IPS-11a (cell line): ENCODE results near the gene GPX6.
"Not testable (repeated sequence)": the region's sequence is repeated elsewhere in the genome, so short reads cannot be mapped to it uniquely, and the experiment has no call there.

Experiments
- H3K4me3 ChIP-seq: one replicate; pipeline ENCODE4 v1.5.1; 2013; ENCODE audit warnings: low read depth, low read length, control low read depth

GPX6 gene

GRCh38 chr6:28486533-28486932, 29.1 kb downstream of the GPX6 start:
- H3K4me3 ChIP-seq, result no peak overlapping the region

- no peak overlapping the region for H3K4me3 ChIP-seq
Measured at GRCh38 chr6:28485482-28485881, 30.1 kb downstream of the GPX6 start.

- no peak overlapping the region for H3K4me3 ChIP-seq
Measured at GRCh38 chr6:28480253-28480932, 35.2 kb downstream of the GPX6 start.

DNA sequence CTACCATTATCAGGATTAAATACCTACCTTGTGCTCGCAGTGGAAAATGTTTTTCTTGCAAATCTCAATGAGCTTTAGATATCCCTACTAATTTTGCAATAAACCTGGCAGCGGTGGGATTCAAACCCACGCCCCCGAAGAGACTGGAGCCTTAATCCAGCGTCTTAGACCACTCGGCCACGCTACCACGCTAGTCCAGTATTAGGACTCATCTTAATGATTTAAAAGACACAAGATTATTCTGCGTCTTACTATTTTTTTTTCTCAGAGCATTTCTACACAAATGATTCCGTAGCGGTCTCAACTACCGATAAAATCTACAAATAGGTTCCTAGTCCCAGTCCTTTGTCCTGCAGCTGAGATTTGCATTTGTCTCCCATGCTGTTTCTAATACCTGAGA, 37.1 kb downstream of the GPX6 start:
- no peak overlapping the region for H3K4me3 ChIP-seq

GRCh38 chr6:28474441-28475219, 41.0 kb downstream of the GPX6 start:
- H3K4me3 ChIP-seq, result peak overlapping the region; percentile 82

DNA sequence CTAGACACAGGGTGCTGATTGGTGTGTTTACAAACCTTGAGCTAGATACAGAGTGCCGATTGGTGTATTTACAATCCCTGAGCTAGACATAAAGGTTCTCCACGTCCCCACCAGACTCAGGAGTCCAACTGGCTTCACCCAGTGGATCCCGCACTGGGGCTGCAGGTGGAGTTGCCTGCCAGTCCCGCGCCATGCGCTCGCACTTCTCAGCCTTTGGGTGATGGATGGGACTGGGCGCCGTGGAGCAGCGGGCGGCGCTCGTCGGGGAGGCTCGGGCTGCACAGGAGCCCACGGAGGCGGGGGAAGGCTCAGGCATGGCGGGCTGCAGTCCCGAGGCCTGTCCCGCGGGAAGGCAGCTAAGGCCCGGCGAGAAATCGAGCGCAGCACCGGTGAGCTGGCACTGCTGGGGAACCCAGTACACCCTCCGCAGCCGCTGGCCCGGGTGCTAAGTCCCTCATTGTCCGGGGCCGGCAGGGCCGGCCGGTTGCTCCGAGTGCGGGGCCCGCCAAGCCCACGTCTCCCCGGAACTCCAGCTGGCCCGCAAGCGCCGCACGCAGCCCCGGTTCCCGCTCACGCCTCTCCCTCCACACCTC, 46.3 kb downstream of the GPX6 start:
- H3K4me3 ChIP-seq, result not testable (repeated sequence)

- no peak overlapping the region for H3K4me3 ChIP-seq
Measured at GRCh38 chr6:28468056-28468455, 47.5 kb downstream of the GPX6 start.

- H3K4me3 ChIP-seq, result no peak overlapping the region
Measured at GRCh38 chr6:28462401-28462800, 53.2 kb downstream of the GPX6 start.

- no peak overlapping the region for H3K4me3 ChIP-seq
Measured at GRCh38 chr6:28458568-28458967, 57.0 kb downstream of the GPX6 start.
